HCT116 (cell line): ENCODE results near the gene KIF13A. TPM values are rescaled to one million over a fixed set of nuclear protein-coding genes. Genes with fewer than 3 reads are reported as not detected.

Experiments used
- ATAC-seq: fragments of 200-7000 bp; cut with Tn5 transposase; 2 replicates; pipeline ENCODE4 v1.9.1; 2020; ENCODE audit warnings: mild to moderate bottlenecking, moderate library complexity
- BruUV-seq: library from RNA; stranded (reverse); fragments of 400-500 nt; replicated peaks from 2 replicates; lab custom pipeline; 2021; lab: Mats Ljungman, UMichigan
- CTCF ChIA-PET: fragments of 300-600 bp; sonication (Branson Sonifier 250); formaldehyde crosslinking; loops from one replicate; lab custom pipeline; 2021; ENCODE audit warnings: antibody characterized with exemption; lab: Charles Lee
- POLR2A ChIA-PET: fragments of 300-600, 350-600 bp; sonication (Branson Sonifier 250); formaldehyde crosslinking; loops from one replicate; lab custom pipeline; 2021; ENCODE audit warnings: antibody characterized with exemption; lab: Charles Lee
- RAD21 ChIA-PET, 2 experiments: fragments of 300-600 bp; sonication (Branson Sonifier 250); formaldehyde crosslinking; loops; one replicate each; lab custom pipeline; 2023; ENCODE audit warnings: low total read pairs in 2 of 2; ENCODE audit not compliant: uncharacterized antibody in 2 of 2, unreplicated experiment in 2 of 2, low non-redundant PET in 1 of 2; lab: Charles Lee
- DNase-seq: peaks from one replicate; pipeline ENCODE4 v3.0.0-alpha.2; 2010; ENCODE audit warnings: low read depth, low spot score
- H2AFZ ChIP-seq: fragments of 200-600 bp; shearing (Covaris generic), sonication (generic); 2 replicates; pipeline ENCODE4 v1.6.1; 2017; ENCODE audit warnings: low read depth, mixed run types, mixed read lengths, antibody characterized with exemption, low read length; ENCODE audit not compliant: poor library complexity, severe bottlenecking
- H3K27ac ChIP-seq: 2 replicates; pipeline ENCODE4 v1.5.1; 2012; ENCODE audit warnings: low read depth, low read length
- H3K27me3 ChIP-seq: fragments of 200-600 bp; sonication (generic); 2 replicates; pipeline ENCODE4 v1.6.1; 2016; ENCODE audit warnings: mixed run types, low read length, mixed read lengths; ENCODE audit not compliant: insufficient read depth
- H3K36me3 ChIP-seq, 2 experiments: fragments of 200-500 bp in 1 of 2; fragments of 200-600 bp in 1 of 2; sonication (Bioruptor generic) in 1 of 2; sonication (generic) in 1 of 2; 2 replicates each; pipeline versions ENCODE4 v1.5.1 to v1.6.1; 2014 to 2016; ENCODE audit warnings: low read length in 2 of 2, inconsistent platforms in 1 of 2, mixed read lengths in 1 of 2, mixed run types in 1 of 2; ENCODE audit not compliant: insufficient read depth in 2 of 2, control insufficient read depth in 1 of 2
- H3K4me1 ChIP-seq, 2 experiments: fragments of 200-600 bp in 1 of 2; sonication (generic) in 1 of 2; 2 replicates each; pipeline versions ENCODE4 v1.5.1 to v1.6.1; 2012 to 2017; ENCODE audit warnings: low read length in 2 of 2, inconsistent platforms in 1 of 2, mild to moderate bottlenecking in 1 of 2, mixed read lengths in 1 of 2, mixed run types in 1 of 2, moderate library complexity in 1 of 2; ENCODE audit not compliant: insufficient read depth in 2 of 2, control insufficient read depth in 1 of 2
- H3K4me2 ChIP-seq: fragments of 200-600 bp; sonication (generic); 2 replicates; pipeline ENCODE4 v1.6.1; 2017; ENCODE audit warnings: mixed run types, low read length, mixed read lengths
- H3K4me3 ChIP-seq, 2 experiments: fragments of 200-600 bp in 1 of 2; sonication (generic) in 1 of 2; replicated peaks in 1 of 2; 2 replicates each; pipeline ENCODE4 v1.5.1; 2011 to 2016; ENCODE audit warnings: low read length in 2 of 2, control low read depth in 1 of 2, low read depth in 1 of 2, mild to moderate bottlenecking in 1 of 2, mixed read lengths in 1 of 2, mixed run types in 1 of 2
- H3K79me2 ChIP-seq: fragments of 200-600 bp; sonication (generic); 2 replicates; pipeline ENCODE4 v1.6.1; 2017; ENCODE audit warnings: mild to moderate bottlenecking, mixed run types, low read length, moderate library complexity, mixed read lengths; ENCODE audit not compliant: insufficient read depth
- H3K9ac ChIP-seq: fragments of 200-600 bp; sonication (generic); 2 replicates; pipeline ENCODE4 v1.6.1; 2016; ENCODE audit warnings: low read length, mixed read lengths
- H3K9me2 ChIP-seq: fragments of 200-600 bp; sonication (generic), shearing (Covaris generic); 2 replicates; pipeline ENCODE4 v1.6.1; 2017; ENCODE audit warnings: mixed run types, mild to moderate bottlenecking, moderate library complexity; ENCODE audit not compliant: insufficient read depth
- H3K9me3 ChIP-seq, 2 experiments: fragments of 200-500 bp in 1 of 2; fragments of 200-600 bp in 1 of 2; sonication (Bioruptor generic) in 1 of 2; sonication (generic) in 1 of 2; 2 replicates each; pipeline ENCODE4 v1.6.1; 2014 to 2017; ENCODE audit warnings: low read length in 2 of 2, mixed read lengths in 2 of 2, inconsistent platforms in 1 of 2, low read depth in 1 of 2, mild to moderate bottlenecking in 1 of 2, mixed run types in 1 of 2, moderate library complexity in 1 of 2; ENCODE audit not compliant: control insufficient read depth in 1 of 2, insufficient read depth in 1 of 2
- H4K20me1 ChIP-seq: fragments of 200-600 bp; sonication (generic), shearing (Covaris generic); 2 replicates; pipeline ENCODE4 v1.6.1; 2017; ENCODE audit warnings: mixed run types, mild to moderate bottlenecking, moderate library complexity; ENCODE audit not compliant: insufficient read depth
- ATF3 ChIP-seq: IDR thresholded peaks from 2 replicates; pipeline ENCODE4 v1.6.1; 2012
- CEBPB ChIP-seq: IDR thresholded peaks from 2 replicates; pipeline ENCODE4 v1.6.1; 2012; ENCODE audit warnings: low read depth
- CTCF ChIP-seq, 3 experiments: fragments of 200-600 bp in 1 of 3; sonication (generic) in 1 of 3; IDR thresholded peaks in 2 of 3; conservative IDR thresholded peaks in 1 of 3; 2 replicates each; pipeline ENCODE4 v1.5.1; 2012 to 2017; ENCODE audit warnings: low read depth in 2 of 3, low read length in 2 of 3, antibody characterized with exemption in 1 of 3, borderline replicate concordance in 1 of 3, control low read depth in 1 of 3, mild to moderate bottlenecking in 1 of 3, mixed read lengths in 1 of 3, mixed run types in 1 of 3, moderate library complexity in 1 of 3; ENCODE audit not compliant: insufficient read depth in 1 of 3
- EGR1 ChIP-seq: IDR thresholded peaks from 2 replicates; pipeline ENCODE4 v1.6.1; 2012; ENCODE audit warnings: low read depth
- EZH2 ChIP-seq: fragments of 200-600 bp; sonication (generic); IDR thresholded peaks from 2 replicates; pipeline ENCODE4 v1.6.1; 2017; ENCODE audit warnings: antibody characterized with exemption, mixed run types
- EZH2phosphoT487 ChIP-seq: fragments of 200-600 bp; IDR thresholded peaks from 2 replicates; pipeline ENCODE4 v1.6.1; 2018; ENCODE audit warnings: antibody characterized with exemption, borderline replicate concordance
- FOSL1 ChIP-seq: IDR thresholded peaks from 2 replicates; pipeline ENCODE4 v1.6.1; 2012; ENCODE audit warnings: low read depth
- MAX ChIP-seq: IDR thresholded peaks from 2 replicates; pipeline ENCODE4 v1.6.1; 2012
- SP1 ChIP-seq: IDR thresholded peaks from 2 replicates; pipeline ENCODE4 v1.6.1; 2012; ENCODE audit warnings: low read depth
- YY1 ChIP-seq: IDR thresholded peaks from 2 replicates; pipeline ENCODE4 v1.6.1; 2011; ENCODE audit warnings: low read length, low read depth, moderate library complexity, mild to moderate bottlenecking; ENCODE audit not compliant: insufficient replicate concordance; ENCODE audit errors: extremely low read depth
- ZNF274 ChIP-seq: fragments of 200-500 bp; sonication (Bioruptor generic); IDR thresholded peaks from 2 replicates; pipeline ENCODE4 v1.6.1; 2014; ENCODE audit warnings: mild to moderate bottlenecking, low read depth, low read length, inconsistent platforms
- intact Hi-C: fragments of 100-400 bp; cut with micrococcal nuclease; formaldehyde crosslinking; loops from 2 replicates; pipeline ENCODE4 v1.10.0; 2022
- total RNA-seq: library from RNA; stranded (reverse); gene quantifications from one replicate; pipeline ENCODE4 v1.2.1, GENCODE V29; 2021; ENCODE audit not compliant: unreplicated experiment

Gene KIF13A
- total RNA-seq, 1 experiment from 2014 or later, result 23.1 TPM

GRCh38 chr6:17994019-17994418 lies 6.6 kb upstream of the KIF13A start:
- ChIA-PET POLR2A (no interaction called here), CTCF (no interaction called here), RAD21 (no interaction called here)
- Histone ChIP-seq H4K20me1 (no peaks in the 10 kb centered on the region), H3K9me3 (no peaks in the 10 kb centered on the region), H3K27ac (no peak overlapping the region), H3K27me3 (no peaks in the 10 kb centered on the region), H3K4me2 (no peak overlapping the region), H3K79me2 (no peaks in the 10 kb centered on the region), H3K9me2 (no peaks in the 10 kb centered on the region), H3K4me1 (peaks cover 0 to 11% of the 10 kb centered on the region in 2 experiments; a peak in 2 of 4 replicates), H3K9ac (no peak overlapping the region), H3K36me3 (no peaks in the 10 kb centered on the region), H3K4me3 (no peak overlapping the region), H2AFZ (no peak overlapping the region)
- TF ChIP-seq MAX (no peak), YY1 (no peak), CTCF (IDR thresholded peaks at IDR 0.05 in 2 of 3, conservative IDR thresholded peaks at IDR 0.05 in 1 of 3; ENCODE audit: borderline replicate concordance in 1 of 3, insufficient read depth in 1 of 3, low read depth in 2 of 3, low read length in 2 of 3) (no peak), SP1 (no peak), EGR1 (no peak)
- no TSS peak for BruUV-seq
- intact Hi-C loops, result no loop called here
- ATAC-seq (no peak), DNase-seq (no peak)

- POLR2A ChIA-PET, result interaction anchor here (0.5 kb wide), 1 partner anchor 18 kb away, joined by 3 read pairs; no protein-coding TSS in a partner anchor
- RAD21 ChIA-PET, result no interaction called here
- H2AFZ ChIP-seq, result peak overlapping the region; percentile 53
- H3K27ac ChIP-seq, result peak overlapping the region; percentile 86
- no peaks in the 10 kb centered on the region for H4K20me1 ChIP-seq
- intact Hi-C loops, result loop anchor here (5.0 kb wide), 1 partner anchor 121 kb away; no protein-coding TSS in a partner anchor
- peak overlapping the region; percentile 65 for H3K9ac ChIP-seq
- H3K79me2 ChIP-seq, result peaks cover 14% of the 10 kb centered on the region; the same call in 1 of the 2 replicates
- no peaks in the 10 kb centered on the region for H3K27me3 ChIP-seq
- peaks cover 8 to 28% of the 10 kb centered on the region in 2 experiments for H3K4me1 ChIP-seq
- CTCF ChIA-PET, result no interaction called here
- no peaks in the 10 kb centered on the region for H3K9me3 ChIP-seq
- no peaks in the 10 kb centered on the region for H3K36me3 ChIP-seq
- H3K4me2 ChIP-seq, result peak overlapping the region; percentile 96
- peak overlapping the region; percentile 61 to 75 for H3K4me3 ChIP-seq
- no peaks in the 10 kb centered on the region for H3K9me2 ChIP-seq
- DNase-seq (no peak), ATAC-seq (no peak)
- TSS peak; percentile 64 for BruUV-seq
- TF ChIP-seq EZH2phosphoT487 (no peak), EZH2 (no peak), FOSL1 (no peak), ATF3 (no peak), CTCF (IDR thresholded peaks at IDR 0.05 in 2 of 3, conservative IDR thresholded peaks at IDR 0.05 in 1 of 3; ENCODE audit: borderline replicate concordance in 1 of 3, insufficient read depth in 1 of 3, low read depth in 2 of 3, low read length in 2 of 3) (no peak), CEBPB (no peak), ZNF274 (no peak)
Observed at GRCh38 chr6:17988422-17988944, 1.0 kb upstream of the KIF13A start.
